K562 (cell line): Measurements from ENCODE around the gene UCHL1. TPM values are rescaled to one million over a fixed set of nuclear protein-coding genes. Genes with fewer than 3 reads are reported as not detected.

ENCODE experiments used
- BCL6 ChIP-seq: fragments of 250-450 bp; sonication (Bioruptor Pico); IDR thresholded peaks from 2 replicates; pipeline ENCODE4 v1.4.0; 2020
- EHMT2 ChIP-seq: fragments of 450-650 bp; IDR thresholded peaks from 2 replicates; pipeline ENCODE4 v1.6.1; 2018; ENCODE audit warnings: antibody characterized with exemption
- LCOR ChIP-seq: sonication (generic); formaldehyde crosslinking; IDR thresholded peaks from 2 replicates; pipeline ENCODE4 v1.8.0; 2022; ENCODE audit warnings: mild to moderate bottlenecking, missing genetic modification reagents
- MAFF ChIP-seq: IDR thresholded peaks from 2 replicates; pipeline ENCODE4 v1.6.1; 2012; ENCODE audit warnings: low read length, improper control_type of control experiment
- MAFG ChIP-seq: fragments of 450-650 bp; conservative IDR thresholded peaks from 2 replicates; pipeline ENCODE4 v1.6.1; 2016; ENCODE audit warnings: missing genetic modification characterization, missing compliant biosample characterization
- MAFK ChIP-seq: IDR thresholded peaks from 2 replicates; pipeline ENCODE4 v1.6.1; 2011; ENCODE audit warnings: low read length, improper control_type of control experiment
- MCM7 ChIP-seq, 2 experiments: fragments of 450-650 bp; IDR thresholded peaks; 2 replicates each; pipeline ENCODE4 v1.6.1; 2016 to 2018
- MYC ChIP-seq, 2 experiments: fragments of 250-450 bp in 1 of 2; sonication (Bioruptor Pico) in 1 of 2; IDR thresholded peaks; 2 replicates each; pipeline versions ENCODE4 v1.5.1 to v1.6.1; 2012 to 2021; ENCODE audit warnings: low read depth in 2 of 2, borderline replicate concordance in 1 of 2, improper control_type of control experiment in 1 of 2, low read length in 1 of 2, mild to moderate bottlenecking in 1 of 2, moderate library complexity in 1 of 2
- NFE2 ChIP-seq: IDR thresholded peaks from 2 replicates; pipeline ENCODE4 v1.6.1; 2014; ENCODE audit warnings: antibody characterized with exemption, low read depth
- NFE2L1 ChIP-seq: fragments of 450-650 bp; IDR thresholded peaks from 2 replicates; pipeline ENCODE4 v1.6.1; 2016; ENCODE audit warnings: missing genetic modification characterization, low read depth, mild to moderate bottlenecking, missing compliant biosample characterization, moderate library complexity, borderline replicate concordance
- NFIX ChIP-seq: fragments of 250-450 bp; sonication (Bioruptor Pico); IDR thresholded peaks from 2 replicates; pipeline ENCODE4 v1.4.0; 2020; ENCODE audit warnings: low read depth, mild to moderate bottlenecking, moderate library complexity
- NFXL1 ChIP-seq: fragments of 450-650 bp; formaldehyde crosslinking; IDR thresholded peaks from 2 replicates; pipeline ENCODE4 v1.4.0; 2021; ENCODE audit warnings: mild to moderate bottlenecking
- NR2C2 ChIP-seq, 2 experiments: fragments of 200-800 bp in 1 of 2; sonication (Bioruptor generic) in 1 of 2; sonication (generic) in 1 of 2; formaldehyde crosslinking in 1 of 2; IDR thresholded peaks; 2 replicates each; pipeline versions ENCODE4 v1.6.1 to v1.8.0; 2016 to 2022; ENCODE audit warnings: mild to moderate bottlenecking in 1 of 2, missing compliant biosample characterization in 1 of 2, missing genetic modification characterization in 1 of 2, missing genetic modification reagents in 1 of 2
- NRF1 ChIP-seq, 2 experiments: fragments of 450-650 bp; IDR thresholded peaks in 1 of 2; conservative IDR thresholded peaks in 1 of 2; 2 replicates each; pipeline ENCODE4 v1.6.1; 2014; ENCODE audit warnings: mild to moderate bottlenecking in 2 of 2
- RAD21 ChIP-seq, 2 experiments: fragments of 250-450 bp in 1 of 2; fragments of 450-650 bp in 1 of 2; sonication (Bioruptor Pico) in 1 of 2; formaldehyde crosslinking in 1 of 2; IDR thresholded peaks in 1 of 2; conservative IDR thresholded peaks in 1 of 2; 2 replicates each; pipeline versions ENCODE4 v1.4.0 to v1.8.0; 2020 to 2022; ENCODE audit warnings: mild to moderate bottlenecking in 2 of 2, moderate library complexity in 1 of 2
- SAFB2 ChIP-seq: fragments of 200-400 bp; formaldehyde crosslinking; IDR thresholded peaks from 2 replicates; pipeline ENCODE4 v1.6.1; 2018; ENCODE audit warnings: borderline replicate concordance, low read length, low read depth, moderate library complexity; ENCODE audit not compliant: severe bottlenecking
- SIN3B ChIP-seq: fragments of 450-650 bp; IDR thresholded peaks from 2 replicates; pipeline ENCODE4 v1.6.1; 2017; ENCODE audit warnings: low read depth, mild to moderate bottlenecking, moderate library complexity
- SP2 ChIP-seq: IDR thresholded peaks from 2 replicates; pipeline ENCODE4 v1.6.1; 2011; ENCODE audit warnings: mild to moderate bottlenecking, low read depth, low read length, moderate library complexity; ENCODE audit not compliant: poor library complexity, severe bottlenecking; ENCODE audit errors: extremely low read depth
- TAL1 ChIP-seq: fragments of 450-650 bp; IDR thresholded peaks from 2 replicates; pipeline ENCODE4 v1.6.1; 2016; ENCODE audit warnings: mild to moderate bottlenecking
- ZNF133 ChIP-seq: fragments of 250-450 bp; sonication (Bioruptor Pico); IDR thresholded peaks from 2 replicates; pipeline ENCODE4 v1.4.0; 2020; ENCODE audit warnings: mild to moderate bottlenecking
- ZNF146 ChIP-seq: IDR thresholded peaks from one replicate; pipeline ENCODE4 v1.6.1; 2018; ENCODE audit warnings: missing compliant biosample characterization; ENCODE audit not compliant: unreplicated experiment
- ZNF239 ChIP-seq: fragments of 250-450 bp; sonication (Bioruptor Pico); IDR thresholded peaks from 2 replicates; pipeline ENCODE4 v1.4.0; 2020; ENCODE audit warnings: mild to moderate bottlenecking
- ZNF316 ChIP-seq: fragments of 450-650 bp; IDR thresholded peaks from 2 replicates; pipeline ENCODE4 v1.6.1; 2016
- polyA plus RNA-seq, 8 experiments: library from polyadenylated mRNA; depleted of rRNA in 4 of 8; stranded (reverse) in 5 of 8; unstranded in 3 of 8; fragments of >200 nt; fragmentation: Nextera tagmentation in 2 of 8; fragmentation: Illumina TruSeq in 1 of 8; extraction: Ambion mirVana in 2 of 8; extraction: Trizol in 1 of 8; gene quantifications; 2 replicates each; pipeline versions ENCODE4 v1.2.1 to v1.2.3, GENCODE V29; 2011 to 2014; ENCODE audit warnings: inconsistent platforms in 1 of 8, missing spikeins in 1 of 8
- total RNA-seq, 7 experiments: library from RNA; depleted of rRNA in 6 of 7; stranded (reverse); fragments of >200 nt in 6 of 7; fragmentation: Illumina TruSeq in 2 of 7; extraction: Trizol in 2 of 7; gene quantifications; 2 replicates each; pipeline versions ENCODE4 v1.2.1 to v1.2.3, GENCODE V29; 2011 to 2021; ENCODE audit warnings: low replicate concordance in 1 of 7
- TF ChIP-seq, protein P1 (sequence below): sonication (generic); formaldehyde crosslinking; IDR thresholded peaks from 2 replicates; pipeline ENCODE4 v1.9.0; 2022; ENCODE audit warnings: mild to moderate bottlenecking, missing genetic modification reagents
- TF ChIP-seq, protein P2 (sequence below), 3 experiments: fragments of 200-800 bp in 1 of 3; fragments of 250-450 bp in 1 of 3; fragments of 450-650 bp in 1 of 3; sonication (Bioruptor Pico) in 1 of 3; sonication (Bioruptor generic) in 1 of 3; formaldehyde crosslinking in 1 of 3; IDR thresholded peaks; 2 replicates each; pipeline versions ENCODE4 v1.6.1 to v1.8.0; 2016 to 2022; ENCODE audit warnings: mild to moderate bottlenecking in 2 of 3, missing genetic modification characterization in 2 of 3, missing compliant biosample characterization in 1 of 3, moderate library complexity in 1 of 3

UCHL1 gene
- total and polyA plus RNA-seq, 9 of the 15 experiments (the other 6 are each of a cell fraction or from before 2014, with no cell fraction given) = 0.42 TPM; not detected in 8

GRCh38 chr4:41236508-41236907 is 20.2 kb upstream of the UCHL1 start (continued):
- TF ChIP-seq MYC (IDR thresholded peaks at IDR 0.05; ENCODE audit: low read depth, low read length) (no peak), MYC (CRISPR knock-in tag; IDR thresholded peaks at IDR 0.05; ENCODE audit: borderline replicate concordance, low read depth) (no peak), RAD21 (CRISPR knock-in tag; conservative IDR thresholded peaks at IDR 0.05 in 1 of 2, IDR thresholded peaks at IDR 0.05 in 1 of 2) (no peak), ZNF133 (no peak), NFIX (CRISPR knock-in tag) (no peak), SIN3B (no peak), ZNF239 (no peak), NFXL1 (CRISPR knock-in tag) (no peak), NFE2L1 (tag) (peak; percentile 68), MAFF (peak; percentile 90), ZNF146 (CRISPR knock-in tag) (no peak), BCL6 (CRISPR knock-in tag) (no peak), TAL1 (no peak), MAFG (tag) (peak; percentile 87), MAFK (peak; percentile 88), ZNF316 (peak; percentile 94), NFE2 (peak; percentile 63), MCM7 (IDR thresholded peaks at IDR 0.05) (no peak), NR2C2 (CRISPR knock-in tag; IDR thresholded peaks at IDR 0.05) (no peak), NR2C2 (tag; IDR thresholded peaks at IDR 0.05) (no peak), LCOR (CRISPR knock-in tag) (no peak), NRF1 (conservative IDR thresholded peaks at IDR 0.05 in 1 of 2, IDR thresholded peaks at IDR 0.05 in 1 of 2) (no peak), SAFB2 (no peak), EHMT2 (no peak), SP2 (no peak)
- TF ChIP-seq, protein P1, sequence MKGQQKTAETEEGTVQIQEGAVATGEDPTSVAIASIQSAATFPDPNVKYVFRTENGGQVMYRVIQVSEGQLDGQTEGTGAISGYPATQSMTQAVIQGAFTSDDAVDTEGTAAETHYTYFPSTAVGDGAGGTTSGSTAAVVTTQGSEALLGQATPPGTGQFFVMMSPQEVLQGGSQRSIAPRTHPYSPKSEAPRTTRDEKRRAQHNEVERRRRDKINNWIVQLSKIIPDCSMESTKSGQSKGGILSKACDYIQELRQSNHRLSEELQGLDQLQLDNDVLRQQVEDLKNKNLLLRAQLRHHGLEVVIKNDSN (CRISPR knock-in tag) = no peak
- TF ChIP-seq, protein P2, sequence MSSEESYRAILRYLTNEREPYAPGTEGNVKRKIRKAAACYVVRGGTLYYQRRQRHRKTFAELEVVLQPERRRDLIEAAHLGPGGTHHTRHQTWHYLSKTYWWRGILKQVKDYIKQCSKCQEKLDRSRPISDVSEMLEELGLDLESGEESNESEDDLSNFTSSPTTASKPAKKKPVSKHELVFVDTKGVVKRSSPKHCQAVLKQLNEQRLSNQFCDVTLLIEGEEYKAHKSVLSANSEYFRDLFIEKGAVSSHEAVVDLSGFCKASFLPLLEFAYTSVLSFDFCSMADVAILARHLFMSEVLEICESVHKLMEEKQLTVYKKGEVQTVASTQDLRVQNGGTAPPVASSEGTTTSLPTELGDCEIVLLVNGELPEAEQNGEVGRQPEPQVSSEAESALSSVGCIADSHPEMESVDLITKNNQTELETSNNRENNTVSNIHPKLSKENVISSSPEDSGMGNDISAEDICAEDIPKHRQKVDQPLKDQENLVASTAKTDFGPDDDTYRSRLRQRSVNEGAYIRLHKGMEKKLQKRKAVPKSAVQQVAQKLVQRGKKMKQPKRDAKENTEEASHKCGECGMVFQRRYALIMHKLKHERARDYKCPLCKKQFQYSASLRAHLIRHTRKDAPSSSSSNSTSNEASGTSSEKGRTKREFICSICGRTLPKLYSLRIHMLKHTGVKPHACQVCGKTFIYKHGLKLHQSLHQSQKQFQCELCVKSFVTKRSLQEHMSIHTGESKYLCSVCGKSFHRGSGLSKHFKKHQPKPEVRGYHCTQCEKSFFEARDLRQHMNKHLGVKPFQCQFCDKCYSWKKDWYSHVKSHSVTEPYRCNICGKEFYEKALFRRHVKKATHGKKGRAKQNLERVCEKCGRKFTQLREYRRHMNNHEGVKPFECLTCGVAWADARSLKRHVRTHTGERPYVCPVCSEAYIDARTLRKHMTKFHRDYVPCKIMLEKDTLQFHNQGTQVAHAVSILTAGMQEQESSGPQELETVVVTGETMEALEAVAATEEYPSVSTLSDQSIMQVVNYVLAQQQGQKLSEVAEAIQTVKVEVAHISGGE (CRISPR knock-in tag; IDR thresholded peaks at IDR 0.05) = no peak
